Ecto neural progenitor cell (in vitro differentiated cells): ENCODE results near the gene GRIA4.
"Not testable (repeated sequence)": the region's sequence is repeated elsewhere in the genome, so short reads cannot be mapped to it uniquely, and the experiment has no call there.

ENCODE experiments used
- DNase-seq: peaks from one replicate; pipeline ENCODE4 v3.0.0-alpha.2; 2018; ENCODE audit warnings: low spot score

GRIA4 gene

GRCh38 chr11:106003094-106003493 is 393.2 kb downstream of the GRIA4 start:
- DNase-seq: not testable (repeated sequence)

- no peak for DNase-seq
These were observed 401.6 kb downstream of the GRIA4 start for GRCh38 chr11:106011481-106011880.

DNA sequence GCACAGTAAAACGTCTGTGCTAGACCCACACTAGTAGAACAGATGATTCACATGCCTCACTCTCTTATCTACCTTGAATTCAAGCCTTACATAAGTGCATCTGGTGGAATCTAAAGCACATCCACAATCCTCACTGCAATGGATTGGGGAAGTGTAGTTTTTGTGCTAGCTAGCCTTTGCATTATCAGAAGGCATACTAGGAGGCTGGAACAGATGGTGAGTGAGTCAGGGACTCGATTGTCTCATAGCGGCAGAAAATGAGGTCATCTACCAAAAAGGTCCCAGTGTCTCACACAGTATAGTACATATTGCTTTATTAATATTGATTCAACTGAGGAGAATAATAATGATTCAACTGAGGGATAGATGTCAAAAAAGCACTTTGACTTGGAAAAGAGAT is 402.9 kb downstream of the GRIA4 start:
- DNase-seq: no peak

DNA sequence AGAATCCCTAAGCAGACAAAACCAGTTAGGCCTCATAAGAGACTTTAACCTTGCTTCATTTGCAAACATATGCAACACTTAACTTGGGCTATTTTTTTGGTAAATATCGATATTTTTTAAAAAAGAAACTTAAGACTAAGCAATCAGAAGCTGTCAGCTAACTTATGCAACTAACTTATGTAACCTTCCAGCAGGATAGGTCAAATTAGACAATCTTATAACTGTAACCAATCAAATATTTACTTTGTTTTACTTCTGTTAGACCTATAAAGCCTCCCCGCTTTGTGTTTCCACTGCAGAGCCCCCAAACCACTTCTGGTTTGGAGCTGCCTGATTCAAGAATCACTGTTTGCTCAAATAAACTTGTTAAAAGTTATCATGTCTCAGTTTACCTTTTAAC is 404.2 kb downstream of the GRIA4 start:
- no peak for DNase-seq

DNA sequence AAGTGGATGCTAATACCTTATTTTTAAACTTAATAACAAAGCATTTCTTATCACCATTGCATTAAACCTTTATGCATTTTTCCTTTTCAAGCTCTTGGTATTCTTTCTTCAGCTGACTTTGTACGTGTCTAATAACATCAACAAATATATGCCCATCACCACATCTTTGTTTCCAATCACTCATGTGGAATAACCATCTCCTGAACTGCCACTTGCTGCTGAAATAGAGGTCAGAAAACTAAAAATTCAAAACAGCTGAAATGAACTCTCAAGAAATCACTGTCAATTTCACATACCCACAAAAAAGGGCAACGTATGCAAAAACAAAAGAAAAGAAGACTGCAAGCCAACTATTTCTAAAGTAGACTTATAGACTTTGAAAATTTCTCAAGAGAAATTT is 404.7 kb downstream of the GRIA4 start:
- DNase-seq: no peak

DNA sequence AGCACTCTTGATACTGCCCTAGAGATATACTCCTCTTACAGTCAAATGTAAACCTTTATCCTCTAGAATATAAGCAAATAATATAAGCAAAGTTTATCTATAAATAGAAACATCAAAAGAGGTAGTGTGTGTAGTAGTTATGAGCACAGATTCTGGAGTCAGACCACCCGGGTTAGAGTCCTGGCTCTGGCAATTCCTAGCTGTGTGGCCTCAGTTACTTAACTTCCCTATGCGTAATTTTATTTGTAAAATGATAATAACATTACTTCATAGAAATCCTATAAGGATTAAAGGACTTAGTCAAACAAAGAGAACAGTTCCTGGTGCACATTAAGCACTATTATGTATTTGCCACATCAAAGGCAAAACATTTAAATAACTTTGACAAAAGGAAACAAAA is 405.2 kb downstream of the GRIA4 start:
- DNase-seq: no peak

DNA sequence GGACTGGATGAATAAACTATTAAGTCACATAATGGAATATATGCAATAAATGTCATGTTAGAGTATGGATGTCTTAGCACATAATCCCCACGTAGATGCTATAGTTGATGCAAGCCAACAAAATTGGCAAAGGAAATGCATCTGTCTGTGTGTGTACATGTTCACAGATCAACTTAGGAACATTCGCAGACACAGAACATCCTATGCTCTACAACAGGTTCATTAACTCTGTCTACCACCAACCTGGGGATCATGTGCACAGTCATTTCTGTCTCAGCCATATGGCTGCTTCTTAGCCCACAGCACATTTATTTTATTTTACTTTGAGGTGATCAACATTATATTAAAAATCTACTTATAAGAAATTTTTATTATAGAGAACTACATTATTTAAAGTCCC is 407.2 kb downstream of the GRIA4 start:
- DNase-seq: no peak

DNA sequence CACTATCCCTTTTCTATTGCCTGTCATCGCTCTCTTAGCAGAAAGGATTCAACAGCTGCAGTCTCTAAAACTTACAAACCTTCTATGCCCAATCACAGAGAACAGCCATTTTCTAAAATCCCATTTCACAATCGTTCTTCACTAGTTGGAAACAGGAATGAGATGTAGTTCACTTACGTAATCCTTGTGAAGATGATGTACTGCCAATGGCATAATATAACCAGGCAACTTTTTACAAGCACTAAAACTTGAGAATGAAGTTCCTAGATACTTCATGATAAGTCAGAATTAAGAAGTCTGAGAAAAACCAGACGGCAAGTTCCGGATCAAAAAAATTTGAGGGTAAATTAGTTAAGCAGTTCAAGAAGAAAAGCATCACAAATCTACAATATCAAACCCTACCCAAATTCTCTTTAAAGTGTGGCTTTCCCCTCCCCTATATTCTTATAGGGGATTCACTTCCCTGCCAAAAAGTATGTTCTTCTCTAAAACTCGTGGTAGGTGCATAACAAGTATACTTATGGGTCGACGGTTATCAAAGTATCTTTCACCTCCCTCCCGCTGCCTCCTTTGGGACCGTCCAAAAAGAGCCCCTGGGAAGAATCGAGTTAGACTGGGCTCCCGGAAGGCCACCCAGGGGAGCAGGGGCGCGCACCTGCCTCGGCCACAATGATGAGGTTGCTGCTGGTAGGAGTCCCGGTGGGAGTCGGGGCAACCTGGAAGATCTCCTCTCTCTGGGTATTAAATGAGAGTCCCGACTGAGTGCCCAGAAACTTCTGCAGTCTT is 411.5 kb downstream of the GRIA4 start:
- DNase-seq: no peak

DNA sequence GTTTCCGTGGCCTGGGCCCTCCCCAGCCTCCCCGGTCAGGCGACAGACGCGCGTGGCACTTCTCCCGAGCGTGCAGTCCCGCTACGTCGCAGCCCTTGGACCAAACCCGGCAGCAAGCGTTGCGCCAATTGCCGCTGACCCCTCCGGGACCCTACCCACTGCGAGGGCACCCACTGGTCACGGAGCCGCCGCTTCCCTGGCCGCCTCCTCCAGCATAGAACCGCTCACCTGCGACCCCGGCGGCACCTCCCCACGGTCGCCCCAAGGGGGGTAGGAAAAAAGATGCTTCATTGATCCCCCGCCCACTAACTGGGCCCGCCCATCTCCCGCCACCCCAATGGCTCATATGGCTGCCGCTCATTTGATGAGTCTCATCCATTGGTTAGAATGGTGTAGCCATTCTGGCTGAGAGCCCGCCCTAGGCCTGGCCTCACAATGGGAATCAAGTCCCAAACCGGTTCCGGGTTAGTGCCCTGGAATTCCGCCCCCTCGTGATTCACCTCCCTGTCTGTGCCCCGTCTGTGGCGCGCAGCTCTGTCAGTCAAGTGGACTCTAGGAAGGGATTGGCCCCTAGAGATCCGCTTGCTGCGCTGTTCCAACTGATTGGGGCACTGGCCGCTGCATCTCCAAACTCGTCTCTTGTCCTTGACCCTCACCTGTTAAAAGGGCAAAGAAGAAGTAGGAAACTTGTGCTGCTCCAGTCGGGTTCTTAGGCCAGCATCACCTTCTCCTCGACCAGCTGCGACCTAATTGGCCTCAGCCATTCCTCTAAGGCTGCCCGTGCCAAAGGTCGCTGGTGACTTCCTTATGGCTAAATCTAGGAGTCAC is 412.3 kb downstream of the GRIA4 start, which contains the start of gene MSANTD4:
Gene MSANTD4 (minus strand): TSS at position 274 of the 828 bp plus-strand sequence. CDS start 11,323 bp downstream, outside the sequence.
- DNase-seq: peak; percentile 97

DNA sequence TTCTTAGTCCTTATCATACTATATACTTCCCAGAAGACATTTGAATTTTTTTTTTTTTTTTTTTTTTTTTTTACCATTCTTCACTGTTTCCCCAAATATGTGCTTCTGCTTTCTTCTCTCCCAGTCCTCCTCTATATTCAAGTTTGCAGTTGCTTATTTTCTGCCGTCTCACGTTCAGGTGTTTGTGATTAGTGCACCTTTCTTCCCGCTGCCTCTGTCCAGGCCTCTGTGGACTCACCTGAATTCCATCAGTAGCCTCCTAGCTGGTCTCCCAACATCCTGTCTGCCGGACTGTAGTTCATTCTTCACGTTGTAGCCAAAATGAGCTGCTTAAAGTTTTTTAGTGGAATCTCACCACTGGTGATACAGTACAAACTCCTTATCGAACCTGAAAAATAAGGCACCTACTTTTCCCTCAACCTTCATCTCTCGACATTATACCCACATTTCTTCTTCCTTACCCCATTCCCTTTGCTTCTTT is 413.0 kb downstream of the GRIA4 start:
- no peak for DNase-seq

GRCh38 chr11:106030609-106031008 is 420.7 kb downstream of the GRIA4 start:
- DNase-seq: no peak

DNA sequence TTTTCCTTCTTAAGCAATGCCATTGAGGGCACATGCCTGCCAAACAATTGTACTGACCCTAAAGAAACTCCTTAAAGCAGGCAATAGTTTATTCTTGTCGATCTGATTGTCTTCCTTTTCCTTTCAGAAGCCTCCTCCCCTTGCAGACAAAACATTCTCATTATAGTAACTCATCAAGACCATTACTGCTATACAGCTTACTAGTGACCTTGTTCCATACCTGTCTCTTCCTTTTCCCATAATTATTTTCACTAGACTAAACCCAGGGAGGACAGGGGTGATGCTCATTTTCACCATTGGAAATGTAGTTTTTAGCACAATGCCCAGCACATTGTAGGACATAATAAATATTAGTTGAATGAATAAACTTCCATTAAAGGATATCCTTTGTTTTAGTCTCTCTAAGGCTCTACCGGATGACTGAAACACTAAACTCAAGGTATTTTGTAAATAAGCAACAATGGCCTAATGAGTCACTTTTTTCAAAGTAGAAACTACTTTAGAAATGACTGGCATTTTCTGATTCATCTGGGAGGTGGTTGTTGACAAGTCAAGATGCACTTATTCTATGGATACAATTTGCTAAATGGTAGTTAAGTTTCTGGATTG is 421.4 kb downstream of the GRIA4 start:
- no peak for DNase-seq
